GM20431 (cell line): ENCODE data around the gene OR10P1.
"Not testable (repeated sequence)": the region's sequence is repeated elsewhere in the genome, so short reads cannot be mapped to it uniquely, and the experiment has no call there.

Experiments used
- in situ Hi-C: fragments of 300-500 bp; cut with MseI, MboI; formaldehyde crosslinking; loops from one replicate; pipeline ENCODE4 v1.15.0; 2020; ENCODE audit warnings: low sequenced_read_pairs; ENCODE audit not compliant: unreplicated experiment

Gene OR10P1

GRCh38 chr12:55650620-55651298 lies 14.1 kb downstream of the OR10P1 start:
- in situ Hi-C loops: not testable (repeated sequence)

- in situ Hi-C loops: no loop called here
Observed at GRCh38 chr12:55651299-55651683, 14.6 kb downstream of the OR10P1 start.

GRCh38 chr12:55652352-55652751 lies 15.7 kb downstream of the OR10P1 start:
- in situ Hi-C loops: no loop called here

GRCh38 chr12:55653031-55653430 lies 16.3 kb downstream of the OR10P1 start:
- in situ Hi-C loops: no loop called here

GRCh38 chr12:55654511-55655214 lies 18.0 kb downstream of the OR10P1 start:
- in situ Hi-C loops: no loop called here

- in situ Hi-C loops: no loop called here
Observed at GRCh38 chr12:55657212-55657611, 20.5 kb downstream of the OR10P1 start.

GRCh38 chr12:55658212-55658611 lies 21.5 kb downstream of the OR10P1 start:
- in situ Hi-C loops: no loop called here

GRCh38 chr12:55658635-55659391 lies 22.1 kb downstream of the OR10P1 start:
- in situ Hi-C loops: no loop called here

- in situ Hi-C loops: no loop called here
Observed at GRCh38 chr12:55659486-55660385, 23.0 kb downstream of the OR10P1 start.

- in situ Hi-C loops: no loop called here
Observed at GRCh38 chr12:55663391-55663790, 26.7 kb downstream of the OR10P1 start.

GRCh38 chr12:55664826-55665225 lies 28.1 kb downstream of the OR10P1 start:
- in situ Hi-C loops: no loop called here

- in situ Hi-C loops: no loop called here
Observed at GRCh38 chr12:55666508-55666907, 29.8 kb downstream of the OR10P1 start.

- in situ Hi-C loops: no loop called here
Observed at GRCh38 chr12:55670276-55670675, 33.6 kb downstream of the OR10P1 start.

- in situ Hi-C loops: no loop called here
Observed at GRCh38 chr12:55671746-55672145, 35.1 kb downstream of the OR10P1 start.

- in situ Hi-C loops: no loop called here
Observed at GRCh38 chr12:55673638-55674037, 36.9 kb downstream of the OR10P1 start.

GRCh38 chr12:55675666-55676065 lies 39.0 kb downstream of the OR10P1 start:
- in situ Hi-C loops: no loop called here

GRCh38 chr12:55676707-55677106 lies 40.0 kb downstream of the OR10P1 start:
- in situ Hi-C loops: no loop called here

GRCh38 chr12:55679691-55680090 lies 43.0 kb downstream of the OR10P1 start:
- in situ Hi-C loops: no loop called here

GRCh38 chr12:55681142-55682077 lies 44.7 kb downstream of the OR10P1 start:
- in situ Hi-C loops: no loop called here
